ENCODE results near the gene GNA12. TPM values are rescaled to one million over a fixed set of nuclear protein-coding genes. Genes with fewer than 3 reads are reported as not detected.

Gene GNA12
- polyA plus RNA-seq, 1 of the 3 experiments (the other 2 are of a cell fraction), result 64.8 TPM

GRCh38 chr7:2732959-2733584 is 111.0 kb downstream of the GNA12 start:
- TF ChIP-seq RAD21 (IDR thresholded peaks at IDR 0.05; ENCODE audit: low read length) (no peak), POLR2AphosphoS5 (IDR thresholded peaks at IDR 0.05; ENCODE audit: low read depth, low read length) (no peak), RXRA (IDR thresholded peaks at IDR 0.05; ENCODE audit: borderline replicate concordance, low read depth) (no peak)
- POLR2A ChIA-PET, result no interaction called here
- Histone ChIP-seq H3K27me3 (ENCODE audit: insufficient read depth) (no peaks in the 10 kb centered on the region), H3F3A (replicated peaks; ENCODE audit: insufficient read depth) (no peaks in the 10 kb centered on the region), H3K79me2 (ENCODE audit: insufficient read depth) (peaks cover 6% of the 10 kb centered on the region; the same call in 1 of the 2 replicates), H3K4me1 (ENCODE audit: control insufficient read depth in 1 of 2, insufficient read depth in 2 of 2, low read depth in 1 of 2, low read length in 1 of 2) (peaks cover 0 to 14% of the 10 kb centered on the region in 2 experiments; a peak in 1 of 4 replicates), H3K4me2 (no peak overlapping the region), H4K20me1 (ENCODE audit: insufficient read depth) (peaks cover 11% of the 10 kb centered on the region), H3K9me3 (no peaks in the 10 kb centered on the region), H2AFZ (ENCODE audit: low read depth) (no peak overlapping the region), H3K9me2 (no peaks in the 10 kb centered on the region), H3K9ac (no peak overlapping the region), H3K4me3 (ENCODE audit: low read depth in 2 of 2, low read length in 1 of 2) (no peak overlapping the region), H3K36me3 (replicated peaks in 1 of 2; ENCODE audit: control insufficient read depth in 1 of 2, insufficient read depth in 2 of 2, low read length in 1 of 2) (peaks cover 0 to 33% of the 10 kb centered on the region in 2 experiments), H3K27ac (ENCODE audit: low read depth in 2 of 2, low read length in 1 of 2) (no peak overlapping the region)
- 92% methylated on average over 18 of the region's 18 CpGs for WGBS (ENCODE audit: low lambda C conversion rate)
- CTCF ChIA-PET, result interaction anchor here (0.8 to 11.1 kb wide), 3 partner anchors 17 to 131 kb away, joined by 3 to 94 read pairs (median 5); no protein-coding TSS in a partner anchor
- no peak for DNase-seq

GRCh38 chr7:2732388-2732787 is 111.7 kb downstream of the GNA12 start:
- peaks cover 0 to 33% of the 10 kb centered on the region in 2 experiments for H3K36me3 ChIP-seq (replicated peaks in 1 of 2; ENCODE audit: control insufficient read depth in 1 of 2, insufficient read depth in 2 of 2, low read length in 1 of 2)
- H3K4me2 ChIP-seq, result no peak overlapping the region
- H3K4me3 ChIP-seq (ENCODE audit: low read depth in 2 of 2, low read length in 1 of 2), result no peak overlapping the region
- peaks cover 12% of the 10 kb centered on the region; the same call in 1 of the 2 replicates for H3K79me2 ChIP-seq (ENCODE audit: insufficient read depth)
- no peaks in the 10 kb centered on the region for H3K9me3 ChIP-seq
- 91% methylated on average over 9 of the region's 9 CpGs for WGBS (ENCODE audit: low lambda C conversion rate)
- H3K9ac ChIP-seq, result no peak overlapping the region
- no peak for TF ChIP-seq RAD21 (IDR thresholded peaks at IDR 0.05; ENCODE audit: low read length)
- no peak for TF ChIP-seq NRF1 (IDR thresholded peaks at IDR 0.05; ENCODE audit: low read depth, low read length)
- TF ChIP-seq GATA2 (CRISPR knock-in tag; IDR thresholded peaks at IDR 0.05), result no peak
- ChIA-PET CTCF (interaction anchor here (0.8 to 11.1 kb wide), 3 partner anchors 16 to 28 kb away, joined by 3 to 94 read pairs (median 5); no protein-coding TSS in a partner anchor), POLR2A (no interaction called here)
- no peak overlapping the region for H3K27ac ChIP-seq (ENCODE audit: low read depth in 2 of 2, low read length in 1 of 2)
- peaks cover 0 to 14% of the 10 kb centered on the region in 2 experiments; a peak in 1 of 4 replicates for H3K4me1 ChIP-seq (ENCODE audit: control insufficient read depth in 1 of 2, insufficient read depth in 2 of 2, low read depth in 1 of 2, low read length in 1 of 2)
- H4K20me1 ChIP-seq (ENCODE audit: insufficient read depth), result peaks cover 11% of the 10 kb centered on the region
- H3K9me2 ChIP-seq, result no peaks in the 10 kb centered on the region
- no peak overlapping the region for H2AFZ ChIP-seq (ENCODE audit: low read depth)
- no peak for DNase-seq
- H3F3A ChIP-seq (replicated peaks; ENCODE audit: insufficient read depth), result no peaks in the 10 kb centered on the region
- no peaks in the 10 kb centered on the region for H3K27me3 ChIP-seq (ENCODE audit: insufficient read depth)

GRCh38 chr7:2730846-2731770 is 113.0 kb downstream of the GNA12 start:
- CTCF ChIA-PET, result interaction anchor here (11.1 kb wide), 1 partner anchor 15 kb away, joined by 94 read pairs; no protein-coding TSS in a partner anchor
- Histone ChIP-seq H4K20me1 (ENCODE audit: insufficient read depth) (peaks cover 6% of the 10 kb centered on the region; the same call in 1 of the 2 replicates), H3K4me1 (ENCODE audit: control insufficient read depth in 1 of 2, insufficient read depth in 2 of 2, low read depth in 1 of 2, low read length in 1 of 2) (peaks cover 0 to 14% of the 10 kb centered on the region in 2 experiments; a peak in 1 of 4 replicates), H3K9me2 (no peaks in the 10 kb centered on the region), H3K27ac (ENCODE audit: low read depth in 2 of 2, low read length in 1 of 2) (no peak overlapping the region), H3K4me2 (no peak overlapping the region), H2AFZ (ENCODE audit: low read depth) (no peak overlapping the region), H3K9ac (no peak overlapping the region), H3K9me3 (no peaks in the 10 kb centered on the region), H3K79me2 (ENCODE audit: insufficient read depth) (peaks cover 14% of the 10 kb centered on the region; the same call in 1 of the 2 replicates), H3K4me3 (ENCODE audit: low read depth in 2 of 2, low read length in 1 of 2) (no peak overlapping the region), H3F3A (replicated peaks; ENCODE audit: insufficient read depth) (no peaks in the 10 kb centered on the region), H3K27me3 (ENCODE audit: insufficient read depth) (no peaks in the 10 kb centered on the region), H3K36me3 (replicated peaks in 1 of 2; ENCODE audit: control insufficient read depth in 1 of 2, insufficient read depth in 2 of 2, low read length in 1 of 2) (peaks cover 0 to 40% of the 10 kb centered on the region in 2 experiments)
- WGBS (ENCODE audit: low lambda C conversion rate), result 97% methylated on average over 45 of the region's 45 CpGs
- POLR2A ChIA-PET, result no interaction called here
- DNase-seq, result no peak
- TF ChIP-seq EZH2phosphoT487 (IDR thresholded peaks at IDR 0.05; ENCODE audit: borderline replicate concordance, low read depth), result no peak
